ENCODE measurements around the gene ELP1.

GRCh38 chr9:108911820-108912219 lies 22.1 kb downstream of the ELP1 start:
- no peak for TF ChIP-seq CTCF (conservative IDR thresholded peaks at IDR 0.05; ENCODE audit: low read depth in 2 of 2)
- TF ChIP-seq EZH2phosphoT487 (IDR thresholded peaks at IDR 0.05; ENCODE audit: unreplicated experiment) = no peak
- TF ChIP-seq EZH2 (IDR thresholded peaks at IDR 0.05; ENCODE audit: low read depth, unreplicated experiment) = no peak
- no peak for TF ChIP-seq JUNB (IDR thresholded peaks at IDR 0.05; ENCODE audit: unreplicated experiment)
- TF ChIP-seq POLR2AphosphoS5 (IDR thresholded peaks at IDR 0.05; ENCODE audit: low read depth) = no peak

Data from GM23338 (cell line).